Limb (tissue), 2 donors: ENCODE results near the gene SLC66A2.

ENCODE experiments used
- DNase-seq, 2 donors: peaks; one replicate each; pipeline ENCODE4 v3.0.0-alpha.2; 2016; ENCODE audit errors: extremely low spot score in 2 of 2

SLC66A2 gene

GRCh38 chr18:79952456-79952995, 1.1 kb upstream of the SLC66A2 start:
- DNase-seq = peak in 1 of 2 donors; percentile 40

GRCh38 chr18:79950515-79951341, 725 bp downstream of the SLC66A2 start:
- DNase-seq = peak in 1 of 2 donors; percentile 62

GRCh38 chr18:79949697-79950487, 1.6 kb downstream of the SLC66A2 start:
- DNase-seq = peak in 1 of 2 donors; percentile 25

GRCh38 chr18:79948719-79949411, 2.6 kb downstream of the SLC66A2 start:
- peak in 1 of 2 donors; percentile 17 for DNase-seq

GRCh38 chr18:79947881-79948610, 3.4 kb downstream of the SLC66A2 start:
- DNase-seq = peak in 1 of 2 donors; percentile 18

GRCh38 chr18:79947054-79947755, 4.2 kb downstream of the SLC66A2 start:
- DNase-seq = no peak

GRCh38 chr18:79945118-79946042, 6.1 kb downstream of the SLC66A2 start:
- peak in 1 of 2 donors; percentile 18 for DNase-seq

GRCh38 chr18:79944746-79945117, 6.7 kb downstream of the SLC66A2 start:
- no peak for DNase-seq

GRCh38 chr18:79944126-79944731, 7.2 kb downstream of the SLC66A2 start:
- peak in 1 of 2 donors; percentile 34 for DNase-seq

GRCh38 chr18:79943608-79944125, 7.8 kb downstream of the SLC66A2 start:
- peak in 1 of 2 donors; percentile 21 for DNase-seq

GRCh38 chr18:79942786-79943607, 8.5 kb downstream of the SLC66A2 start:
- DNase-seq = peak in 1 of 2 donors; percentile 10

- DNase-seq = peak in 1 of 2 donors; percentile 1
These were observed 9.2 kb downstream of the SLC66A2 start for GRCh38 chr18:79942211-79942610.

- peak in 1 of 2 donors; percentile 16 for DNase-seq
These were observed 9.9 kb downstream of the SLC66A2 start for GRCh38 chr18:79941473-79942119.

GRCh38 chr18:79940814-79941472, 10.5 kb downstream of the SLC66A2 start:
- DNase-seq = peak in 1 of 2 donors; percentile 14

GRCh38 chr18:79940126-79940813, 11.2 kb downstream of the SLC66A2 start:
- DNase-seq = peak in 1 of 2 donors; percentile 12

- DNase-seq = no peak
These were observed 12.4 kb downstream of the SLC66A2 start for GRCh38 chr18:79939096-79939495.
